CD4-positive, alpha-beta memory T cell (primary cell): ENCODE data around the gene LRSAM1. TPM values are rescaled to one million over a fixed set of nuclear protein-coding genes. Genes with fewer than 3 reads are reported as not detected.

Experiments used
- CTCF ChIA-PET: fragments of 350-600 bp; sonication (Branson Sonifier 250); formaldehyde crosslinking; loops from one replicate; lab custom pipeline; 2021; ENCODE audit warnings: inconsistent platforms; ENCODE audit not compliant: partially characterized antibody; lab: Charles Lee
- POLR2A ChIA-PET: fragments of 350-600 bp; sonication (Branson Sonifier 250); formaldehyde crosslinking; loops from one replicate; lab custom pipeline; 2021; ENCODE audit not compliant: partially characterized antibody; lab: Charles Lee
- DNase-seq, 5 donors: peaks; one replicate each; pipeline versions ENCODE4 v3.0.0 to v3.0.0-alpha.2; 2020 to 2022; ENCODE audit warnings: mixed read lengths in 1 of 5
- H3K27ac ChIP-seq: one replicate; pipeline ENCODE4 v1.7.0; 2013; ENCODE audit warnings: low read depth, low read length
- H3K27me3 ChIP-seq: 2 replicates; pipeline ENCODE4 v1.7.0; 2013; ENCODE audit warnings: mild to moderate bottlenecking, low read length, moderate library complexity; ENCODE audit not compliant: insufficient read depth
- H3K36me3 ChIP-seq: 2 replicates; pipeline ENCODE4 v1.7.0; 2013; ENCODE audit warnings: mild to moderate bottlenecking, low read length, moderate library complexity; ENCODE audit not compliant: insufficient read depth
- H3K4me1 ChIP-seq: 2 replicates; pipeline ENCODE4 v1.7.0; 2013; ENCODE audit warnings: mild to moderate bottlenecking, low read length, moderate library complexity; ENCODE audit not compliant: insufficient read depth
- H3K4me3 ChIP-seq, 2 donors: one replicate each; pipeline ENCODE4 v1.7.0; 2013; ENCODE audit warnings: low read length in 2 of 2, mild to moderate bottlenecking in 1 of 2
- H3K9me3 ChIP-seq, 2 donors: one replicate each; pipeline ENCODE4 v1.7.0; 2013; ENCODE audit warnings: low read length in 2 of 2, control low read depth in 1 of 2; ENCODE audit not compliant: control insufficient read depth in 1 of 2
- H3K27ac Mint-ChIP-seq, 7 donors: one replicate each; pipeline ENCODE4 v1.8.0; 2020 to 2021; ENCODE audit warnings: mixed read lengths in 7 of 7, mild to moderate bottlenecking in 6 of 7, inconsistent platforms in 3 of 7, moderate library complexity in 3 of 7
- H3K27me3 Mint-ChIP-seq, 2 donors: one replicate each; pipeline ENCODE4 v1.8.0; 2020 to 2021; ENCODE audit warnings: mixed read lengths in 2 of 2
- H3K36me3 Mint-ChIP-seq, 2 donors: one replicate each; pipeline ENCODE4 v1.8.0; 2020 to 2021; ENCODE audit warnings: mixed read lengths in 2 of 2, inconsistent platforms in 1 of 2, mild to moderate bottlenecking in 1 of 2
- H3K4me1 Mint-ChIP-seq, 4 donors: one replicate each; pipeline ENCODE4 v1.8.0; 2020 to 2021; ENCODE audit warnings: mixed read lengths in 4 of 4, mild to moderate bottlenecking in 1 of 4
- H3K4me3 Mint-ChIP-seq, 8 donors: one replicate each; pipeline ENCODE4 v1.8.0; 2020 to 2021; ENCODE audit warnings: mixed read lengths in 8 of 8, mild to moderate bottlenecking in 7 of 8, moderate library complexity in 6 of 8, inconsistent platforms in 3 of 8
- H3K9me3 Mint-ChIP-seq, 8 donors: one replicate each; pipeline ENCODE4 v1.8.0; 2020 to 2021; ENCODE audit warnings: mixed read lengths in 8 of 8, mild to moderate bottlenecking in 5 of 8, inconsistent platforms in 3 of 8, moderate library complexity in 1 of 8
- intact Hi-C: fragments of 100-400 bp; cut with micrococcal nuclease; formaldehyde crosslinking; loops from one replicate; pipeline ENCODE4 v1.15.1; 2023
- polyA plus RNA-seq, 2 donors: library from polyadenylated mRNA; unstranded; fragments of 300-500 nt; fragmentation: Illumina TruSeq; gene quantifications; one replicate each; pipeline ENCODE4 v1.2.3, GENCODE V29; 2021
- total RNA-seq, 2 experiments: library from RNA; stranded (reverse); gene quantifications; one replicate each; pipeline ENCODE4 v1.2.3, GENCODE V29; 2021

Gene LRSAM1
- total and polyA plus RNA-seq, 4 experiments from 2014 or later = 4.3 to 31.3 (median 19.9) TPM

- no peaks in the 10 kb centered on the region for H3K27me3 ChIP-seq
- intact Hi-C loops = loop anchor here (5.0 kb wide), 1 partner anchor 414 kb away; the partner anchor contains the start of gene ST6GALNAC4
- DNase-seq = no peak
- H3K4me1 Mint-ChIP-seq = peaks cover 0 to 5% (median 2%) of the 10 kb centered on the region in 4 donors
- H3K27me3 Mint-ChIP-seq = no peaks in the 10 kb centered on the region
- CTCF ChIA-PET = interaction anchor here (0.7 to 4.6 kb wide), 15 partner anchors 9 to 561 kb away, joined by 3 to 73 read pairs (median 5); partner anchors contain the start of gene TOR2A
- H3K4me1 ChIP-seq = no peaks in the 10 kb centered on the region
- H3K36me3 Mint-ChIP-seq = peaks cover under 1 to 4% of the 10 kb centered on the region in 2 donors
- no peaks in the 10 kb centered on the region for H3K9me3 ChIP-seq
- no peaks in the 10 kb centered on the region for H3K36me3 ChIP-seq
- no peak overlapping the region for H3K27ac ChIP-seq
- no peak overlapping the region for H3K4me3 Mint-ChIP-seq
- H3K4me3 ChIP-seq = no peak overlapping the region
- H3K27ac Mint-ChIP-seq = peak overlapping the region in 1 of 7 donors; percentile 84
- POLR2A ChIA-PET = interaction anchor here (1.1 to 1.3 kb wide), 2 partner anchors 76 to 83 kb away, joined by 3 to 4 read pairs; no protein-coding TSS in a partner anchor
- no peaks in the 10 kb centered on the region for H3K9me3 Mint-ChIP-seq
Observed at GRCh38 chr9:127503379-127503921, 52.1 kb downstream of the LRSAM1 start.

- CTCF ChIA-PET = interaction anchor here (0.6 to 4.6 kb wide), 21 partner anchors 8 to 643 kb away, joined by 3 to 73 read pairs (median 5); partner anchors contain the start of gene TOR2A
- Mint-ChIP-seq H3K4me1 (peaks cover 0 to 5% (median 2%) of the 10 kb centered on the region in 4 donors), H3K27ac (peak overlapping the region in 4 of 7 donors; percentile 12 to 84 (median 70)), H3K27me3 (no peaks in the 10 kb centered on the region), H3K9me3 (no peaks in the 10 kb centered on the region), H3K4me3 (no peak overlapping the region), H3K36me3 (peaks cover 4 to 8% of the 10 kb centered on the region in 2 donors)
- Histone ChIP-seq H3K9me3 (no peaks in the 10 kb centered on the region), H3K27ac (no peak overlapping the region), H3K36me3 (no peaks in the 10 kb centered on the region), H3K4me3 (no peak overlapping the region), H3K4me1 (no peaks in the 10 kb centered on the region), H3K27me3 (no peaks in the 10 kb centered on the region)
- POLR2A ChIA-PET = interaction anchor here (1.1 to 1.6 kb wide), 3 partner anchors 75 to 82 kb away, joined by 3 to 4 read pairs (median 4); no protein-coding TSS in a partner anchor
- intact Hi-C loops = loop anchor here (1.0 to 5.0 kb wide), 3 partner anchors 86 to 413 kb away; partner anchors contain the start of gene ST6GALNAC4
- peak; percentile 74 to 76 (median 75) for DNase-seq
Observed at GRCh38 chr9:127503947-127504886, 52.9 kb downstream of the LRSAM1 start.

- POLR2A ChIA-PET = interaction anchor here (1.6 kb wide), 1 partner anchor 80 kb away, joined by 4 read pairs; no protein-coding TSS in a partner anchor
- H3K4me1 ChIP-seq = no peaks in the 10 kb centered on the region
- no peak for DNase-seq
- CTCF ChIA-PET = interaction anchor here (0.7 to 4.6 kb wide), 9 partner anchors 9 to 416 kb away, joined by 3 to 73 read pairs (median 6); partner anchors contain the start of gene TOR2A
- Mint-ChIP-seq H3K36me3 (peaks cover 4 to 10% of the 10 kb centered on the region in 2 donors), H3K27me3 (no peaks in the 10 kb centered on the region), H3K9me3 (no peaks in the 10 kb centered on the region), H3K4me1 (peaks cover 0 to 5% (median 2%) of the 10 kb centered on the region in 4 donors), H3K4me3 (no peak overlapping the region), H3K27ac (no peak overlapping the region)
- H3K27me3 ChIP-seq = no peaks in the 10 kb centered on the region
- H3K27ac ChIP-seq = no peak overlapping the region
- no peaks in the 10 kb centered on the region for H3K36me3 ChIP-seq
- H3K4me3 ChIP-seq = no peak overlapping the region
- intact Hi-C loops = loop anchor here (1.0 to 5.0 kb wide), 3 partner anchors 85 to 412 kb away; partner anchors contain the start of gene ST6GALNAC4
- no peaks in the 10 kb centered on the region for H3K9me3 ChIP-seq
Observed at GRCh38 chr9:127504887-127505251, 53.6 kb downstream of the LRSAM1 start.

GRCh38 chr9:127505396-127506116, 54.2 kb downstream of the LRSAM1 start:
- H3K4me3 ChIP-seq = no peak overlapping the region
- H3K9me3 ChIP-seq = no peaks in the 10 kb centered on the region
- H3K36me3 ChIP-seq = no peaks in the 10 kb centered on the region
- H3K4me1 ChIP-seq = no peaks in the 10 kb centered on the region
- H3K9me3 Mint-ChIP-seq = no peaks in the 10 kb centered on the region
- H3K4me1 Mint-ChIP-seq = peaks cover 0 to 5% (median 2%) of the 10 kb centered on the region in 4 donors
- no peaks in the 10 kb centered on the region for H3K27me3 Mint-ChIP-seq
- ChIA-PET POLR2A (interaction anchor here (1.6 kb wide), 1 partner anchor 79 kb away, joined by 4 read pairs; no protein-coding TSS in a partner anchor), CTCF (interaction anchor here (1.5 to 4.6 kb wide), 6 partner anchors 17 to 416 kb away, joined by 5 to 73 read pairs (median 10); partner anchors contain the start of gene TOR2A)
- DNase-seq = peak in 2 of 5 donors; percentile 11 to 13
- no peak overlapping the region for H3K4me3 Mint-ChIP-seq
- peaks cover 4 to 10% of the 10 kb centered on the region in 2 donors for H3K36me3 Mint-ChIP-seq
- H3K27ac Mint-ChIP-seq = no peak overlapping the region
- no peak overlapping the region for H3K27ac ChIP-seq
- H3K27me3 ChIP-seq = no peaks in the 10 kb centered on the region
- intact Hi-C loops = no loop called here

- H3K27me3 ChIP-seq = no peaks in the 10 kb centered on the region
- ChIA-PET POLR2A (no interaction called here), CTCF (interaction anchor here (2.0 to 4.6 kb wide), 2 partner anchors 16 to 80 kb away, joined by 5 to 73 read pairs; no protein-coding TSS in a partner anchor)
- no peak for DNase-seq
- H3K27me3 Mint-ChIP-seq = no peaks in the 10 kb centered on the region
- no peak overlapping the region for H3K27ac ChIP-seq
- H3K4me1 Mint-ChIP-seq = peaks cover 0 to 5% (median 2%) of the 10 kb centered on the region in 4 donors
- peaks cover 4 to 10% of the 10 kb centered on the region in 2 donors for H3K36me3 Mint-ChIP-seq
- H3K36me3 ChIP-seq = no peaks in the 10 kb centered on the region
- no peaks in the 10 kb centered on the region for H3K9me3 Mint-ChIP-seq
- H3K27ac Mint-ChIP-seq = no peak overlapping the region
- no peaks in the 10 kb centered on the region for H3K4me1 ChIP-seq
- H3K9me3 ChIP-seq = no peaks in the 10 kb centered on the region
- H3K4me3 Mint-ChIP-seq = no peak overlapping the region
- intact Hi-C loops = no loop called here
- no peak overlapping the region for H3K4me3 ChIP-seq
Observed at GRCh38 chr9:127506117-127506813, 55.0 kb downstream of the LRSAM1 start.
